ENCODE data around the gene EVPLL.
"Not testable (repeated sequence)": the region's sequence is repeated elsewhere in the genome, so short reads cannot be mapped to it uniquely, and the experiment has no call there.

The EVPLL gene

GRCh38 chr17:18377437-18378204, at the start of gene EVPLL:
Gene EVPLL, plus strand, starts transcription at chr17:18377778. Its CDS starts 3,160 bp downstream, at chr17:18380938.
- H3K27ac Mint-ChIP-seq, result no peak within 1 kb of the TSS
- H3K9me3 Mint-ChIP-seq, result no peaks in the 10 kb centered on the region
- peaks cover 6% of the 10 kb centered on the region for H3K4me1 Mint-ChIP-seq
- H3K27me3 Mint-ChIP-seq, result peaks cover 3% of the 10 kb centered on the region
- no peak within 1 kb of the TSS for H3K4me3 Mint-ChIP-seq
- H3K36me3 Mint-ChIP-seq, result no peaks in the 10 kb centered on the region

GRCh38 chr17:18328643-18329204, 48.9 kb upstream of the EVPLL start:
- Mint-ChIP-seq H3K9me3 (no peaks in the 10 kb centered on the region), H3K36me3 (peaks cover 2% of the 10 kb centered on the region), H3K4me1 (peaks cover 18% of the 10 kb centered on the region), H3K27me3 (no peaks in the 10 kb centered on the region), H3K4me3 (no peak overlapping the region), H3K27ac (no peak overlapping the region)

- peak overlapping the region; percentile 68 for H3K27ac Mint-ChIP-seq
- peaks cover 3% of the 10 kb centered on the region for H3K36me3 Mint-ChIP-seq
- H3K4me1 Mint-ChIP-seq, result peaks cover 8% of the 10 kb centered on the region
- H3K9me3 Mint-ChIP-seq, result no peaks in the 10 kb centered on the region
- no peaks in the 10 kb centered on the region for H3K27me3 Mint-ChIP-seq
- H3K4me3 Mint-ChIP-seq, result no peak overlapping the region
Observed at GRCh38 chr17:18331879-18332278, 45.7 kb upstream of the EVPLL start.

GRCh38 chr17:18332909-18333489, 44.6 kb upstream of the EVPLL start:
- H3K9me3 Mint-ChIP-seq, result no peaks in the 10 kb centered on the region
- H3K4me3 Mint-ChIP-seq, result no peak overlapping the region
- peaks cover 8% of the 10 kb centered on the region for H3K4me1 Mint-ChIP-seq
- no peaks in the 10 kb centered on the region for H3K27me3 Mint-ChIP-seq
- H3K27ac Mint-ChIP-seq, result no peak overlapping the region
- peaks cover 6% of the 10 kb centered on the region for H3K36me3 Mint-ChIP-seq

- H3K27ac Mint-ChIP-seq, H3K4me1 Mint-ChIP-seq, H3K27me3 Mint-ChIP-seq, H3K9me3 Mint-ChIP-seq, H3K4me3 Mint-ChIP-seq, H3K36me3 Mint-ChIP-seq: not testable (repeated sequence)
Observed at GRCh38 chr17:18338158-18338557, 39.4 kb upstream of the EVPLL start.

- Mint-ChIP-seq H3K4me1 (no peaks in the 10 kb centered on the region), H3K4me3 (no peak overlapping the region), H3K27ac (no peak overlapping the region), H3K36me3 (peaks cover 7% of the 10 kb centered on the region), H3K9me3 (no peaks in the 10 kb centered on the region), H3K27me3 (no peaks in the 10 kb centered on the region)
Observed at GRCh38 chr17:18339933-18340332, 37.6 kb upstream of the EVPLL start.

GRCh38 chr17:18344021-18344420, 33.6 kb upstream of the EVPLL start:
- no peaks in the 10 kb centered on the region for H3K4me1 Mint-ChIP-seq
- H3K27ac Mint-ChIP-seq, result no peak overlapping the region
- peaks cover 4% of the 10 kb centered on the region for H3K36me3 Mint-ChIP-seq
- no peak overlapping the region for H3K4me3 Mint-ChIP-seq
- no peaks in the 10 kb centered on the region for H3K9me3 Mint-ChIP-seq
- H3K27me3 Mint-ChIP-seq, result no peaks in the 10 kb centered on the region

- H3K36me3 Mint-ChIP-seq, result peaks cover 3% of the 10 kb centered on the region
- H3K27me3 Mint-ChIP-seq, result no peaks in the 10 kb centered on the region
- H3K4me3 Mint-ChIP-seq, result no peak overlapping the region
- no peaks in the 10 kb centered on the region for H3K4me1 Mint-ChIP-seq
- no peaks in the 10 kb centered on the region for H3K9me3 Mint-ChIP-seq
- H3K27ac Mint-ChIP-seq, result no peak overlapping the region
Observed at GRCh38 chr17:18353541-18353940, 24.0 kb upstream of the EVPLL start.

GRCh38 chr17:18356624-18357023, 21.0 kb upstream of the EVPLL start:
- H3K27ac Mint-ChIP-seq, result no peak overlapping the region
- H3K4me1 Mint-ChIP-seq, result no peaks in the 10 kb centered on the region
- H3K9me3 Mint-ChIP-seq, result no peaks in the 10 kb centered on the region

GRCh38 chr17:18360518-18360917, 17.1 kb upstream of the EVPLL start:
- Mint-ChIP-seq H3K27ac (no peak overlapping the region), H3K27me3 (no peaks in the 10 kb centered on the region), H3K36me3 (no peaks in the 10 kb centered on the region), H3K4me1 (peaks cover 13% of the 10 kb centered on the region), H3K9me3 (no peaks in the 10 kb centered on the region), H3K4me3 (no peak overlapping the region)

More at GRCh38 chr17:18356624-18357023, 21.0 kb upstream of the EVPLL start:
- H3K4me3 Mint-ChIP-seq, result no peak overlapping the region
- no peaks in the 10 kb centered on the region for H3K27me3 Mint-ChIP-seq
- peaks cover 3% of the 10 kb centered on the region for H3K36me3 Mint-ChIP-seq

GRCh38 chr17:18361837-18362697, 15.5 kb upstream of the EVPLL start:
- peak overlapping the region; percentile 46 for H3K27ac Mint-ChIP-seq
- peak overlapping the region; percentile 93 for H3K4me3 Mint-ChIP-seq
- no peaks in the 10 kb centered on the region for H3K27me3 Mint-ChIP-seq
- no peaks in the 10 kb centered on the region for H3K9me3 Mint-ChIP-seq
- no peaks in the 10 kb centered on the region for H3K36me3 Mint-ChIP-seq
- H3K4me1 Mint-ChIP-seq, result peaks cover 13% of the 10 kb centered on the region

- peak overlapping the region; percentile 93 for H3K4me3 Mint-ChIP-seq
- H3K36me3 Mint-ChIP-seq, result no peaks in the 10 kb centered on the region
- H3K27ac Mint-ChIP-seq, result peak overlapping the region; percentile 46
- H3K27me3 Mint-ChIP-seq, result no peaks in the 10 kb centered on the region
- H3K4me1 Mint-ChIP-seq, result peaks cover 13% of the 10 kb centered on the region
- H3K9me3 Mint-ChIP-seq, result no peaks in the 10 kb centered on the region
Observed at GRCh38 chr17:18362698-18363100, 14.9 kb upstream of the EVPLL start.

- Mint-ChIP-seq H3K36me3 (no peaks in the 10 kb centered on the region), H3K9me3 (no peaks in the 10 kb centered on the region), H3K27ac (peak within 1 kb of the TSS; percentile 46), H3K4me3 (peak within 1 kb of the TSS; percentile 93), H3K4me1 (peaks cover 13% of the 10 kb centered on the region), H3K27me3 (no peaks in the 10 kb centered on the region)
Observed at GRCh38 chr17:18363101-18364049, 14.2 kb upstream of the EVPLL start, which contains the start of gene SHMT1. Gene SHMT1, minus strand, starts transcription at chr17:18363550. Its CDS starts 7,569 bp downstream, at chr17:18355981.

- H3K4me1 Mint-ChIP-seq, result peaks cover 13% of the 10 kb centered on the region
- no peaks in the 10 kb centered on the region for H3K36me3 Mint-ChIP-seq
- no peak overlapping the region for H3K27ac Mint-ChIP-seq
- H3K9me3 Mint-ChIP-seq, result no peaks in the 10 kb centered on the region
- no peak overlapping the region for H3K4me3 Mint-ChIP-seq
- H3K27me3 Mint-ChIP-seq, result no peaks in the 10 kb centered on the region
Observed at GRCh38 chr17:18364166-18364565, 13.4 kb upstream of the EVPLL start.
